Left cardiac atrium (tissue), 4 donors: ENCODE data around the gene TATDN2. TPM values are rescaled to one million over a fixed set of nuclear protein-coding genes. Genes with fewer than 3 reads are reported as not detected.
"Not testable (repeated sequence)": the region's sequence is repeated elsewhere in the genome, so short reads cannot be mapped to it uniquely, and the experiment has no call there.

Experiments
- ATAC-seq, 2 donors: fragments of 200-7000 bp; cut with Tn5 transposase; one replicate each; pipeline ENCODE4 v1.9.1; 2020; ENCODE audit warnings: mild to moderate bottlenecking in 2 of 2, moderate library complexity in 2 of 2
- DNase-seq: peaks from one replicate; pipeline ENCODE4 v3.0.0-alpha.2; 2020
- intact Hi-C, 2 donors: fragments of 100-400 bp; cut with DNase I; formaldehyde crosslinking; loops; one replicate each; pipeline versions ENCODE4 v1.14.1 to v1.15.1; 2022 to 2023
- total RNA-seq, 2 donors: library from RNA; stranded (reverse); fragmentation: NEBNext Ultra II Directional; extraction: Animal tissue kit (Norgen Biotek cat#: 25700); gene quantifications; one replicate each; pipeline ENCODE4 v1.2.1, GENCODE V29; 2021
- donor health status: DM: no; HTN: yes; CAD: no.
- donor health status: DM: no; HTN: yes; CAD: no; lungs with severe emphysema.
- donor health status: DM: yes; HTN: yes; CAD: no.
- donor health status: Dilated cardiomyopathy.

The TATDN2 gene
- total RNA-seq, 2 donors from 2014 or later = 17.9 to 27.0 TPM

GRCh38 chr3:10285272-10286132 lies 37.2 kb downstream of the TATDN2 start:
- DNase-seq (no peak), ATAC-seq (no peak)
- intact Hi-C loops = no loop called here

- DNase-seq = no peak
- intact Hi-C loops = no loop called here
These were observed 37.9 kb downstream of the TATDN2 start for GRCh38 chr3:10286133-10286524.

GRCh38 chr3:10286596-10287295 lies 38.5 kb downstream of the TATDN2 start:
- DNase-seq (no peak), ATAC-seq (no peak)
- intact Hi-C loops = no loop called here

More at GRCh38 chr3:10286133-10286524, 37.9 kb downstream of the TATDN2 start:
- ATAC-seq = no peak

GRCh38 chr3:10287936-10288574 lies 39.8 kb downstream of the TATDN2 start:
- ATAC-seq (no peak), DNase-seq (no peak)
- intact Hi-C loops = no loop called here

- intact Hi-C loops = no loop called here
- ATAC-seq (no peak), DNase-seq (no peak)
These were observed 40.3 kb downstream of the TATDN2 start for GRCh38 chr3:10288575-10288960.

- ATAC-seq (no peak), DNase-seq (no peak)
- intact Hi-C loops = no loop called here
These were observed 40.8 kb downstream of the TATDN2 start for GRCh38 chr3:10289077-10289476.

GRCh38 chr3:10289787-10290355 lies 41.6 kb downstream of the TATDN2 start:
- no peak for DNase-seq
- no peak for ATAC-seq
- intact Hi-C loops = no loop called here

- DNase-seq (no peak), ATAC-seq (no peak)
- intact Hi-C loops = no loop called here
These were observed 42.4 kb downstream of the TATDN2 start for GRCh38 chr3:10290481-10291176.

- ATAC-seq = no peak
- intact Hi-C loops = no loop called here
These were observed 43.4 kb downstream of the TATDN2 start for GRCh38 chr3:10291641-10292040.

GRCh38 chr3:10292505-10293419 lies 44.5 kb downstream of the TATDN2 start, which contains the start of gene GHRL:
TSS of gene GHRL (minus strand) at chr3:10292947. CDS start at chr3:10290180, 2,767 bp downstream.
- intact Hi-C loops = no loop called here
- DNase-seq (no peak), ATAC-seq (peak in 1 of 2 donors; percentile 22)

More at GRCh38 chr3:10291641-10292040, 43.4 kb downstream of the TATDN2 start:
- no peak for DNase-seq

- DNase-seq = no peak
- intact Hi-C loops = no loop called here
- no peak for ATAC-seq
These were observed 45.8 kb downstream of the TATDN2 start for GRCh38 chr3:10294030-10294586.

GRCh38 chr3:10298064-10298463 lies 49.8 kb downstream of the TATDN2 start:
- DNase-seq, intact Hi-C loops, ATAC-seq: not testable (repeated sequence)

- DNase-seq (no peak), ATAC-seq (no peak)
- intact Hi-C loops = no loop called here
These were observed 50.9 kb downstream of the TATDN2 start for GRCh38 chr3:10299175-10299574.

- DNase-seq = no peak
- no peak for ATAC-seq
- intact Hi-C loops = no loop called here
These were observed 51.4 kb downstream of the TATDN2 start for GRCh38 chr3:10299679-10300078.

GRCh38 chr3:10300087-10300486 lies 51.8 kb downstream of the TATDN2 start:
- DNase-seq (no peak), ATAC-seq (no peak)
- intact Hi-C loops = no loop called here

- DNase-seq (no peak), ATAC-seq (no peak)
- intact Hi-C loops = no loop called here
These were observed 54.8 kb downstream of the TATDN2 start for GRCh38 chr3:10303105-10303504.

- DNase-seq = no peak
- intact Hi-C loops = no loop called here
These were observed 55.5 kb downstream of the TATDN2 start for GRCh38 chr3:10303785-10304184.

GRCh38 chr3:10304905-10305304 lies 56.6 kb downstream of the TATDN2 start:
- intact Hi-C loops = no loop called here
- ATAC-seq (no peak), DNase-seq (no peak)

More at GRCh38 chr3:10303785-10304184, 55.5 kb downstream of the TATDN2 start:
- no peak for ATAC-seq
